ENCODE results near the gene TCF12. TPM values are rescaled to one million over a fixed set of nuclear protein-coding genes. Genes with fewer than 3 reads are reported as not detected.
"Not testable (repeated sequence)": the region's sequence is repeated elsewhere in the genome, so short reads cannot be mapped to it uniquely, and the experiment has no call there.

The TCF12 gene
- total RNA-seq, 2 experiments from 2014 or later = 63.7 to 64.6 TPM

DNA sequence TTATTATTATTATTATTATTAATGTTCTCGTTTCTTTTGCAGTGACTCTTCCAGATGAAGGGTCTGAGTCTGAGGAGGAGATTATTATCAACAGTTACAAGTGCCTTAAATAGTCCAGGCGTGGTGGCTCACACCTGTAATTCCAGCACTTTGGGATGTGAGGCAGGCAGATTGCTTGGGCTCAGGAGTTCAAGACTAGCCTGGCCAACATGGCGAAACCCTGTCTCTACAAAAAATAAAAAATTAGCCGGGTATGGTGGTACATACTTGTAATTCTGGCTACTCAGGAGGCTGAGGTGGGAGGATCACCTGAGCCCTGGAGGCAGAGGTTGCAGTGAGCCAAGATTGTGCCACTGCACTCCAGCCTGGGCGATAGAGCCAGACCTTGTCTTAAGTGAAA is 96.5 kb downstream of the TCF12 start:
- H3K4me1 Mint-ChIP-seq (ENCODE audit: low read depth) = peaks cover 31% of the 10 kb centered on the region

GRCh38 chr15:57015360-57015759 is 96.9 kb downstream of the TCF12 start:
- peaks cover 3% of the 10 kb centered on the region for H3K36me3 Mint-ChIP-seq
- H3K4me3 Mint-ChIP-seq = no peak overlapping the region
- no peak overlapping the region for H3K27ac Mint-ChIP-seq
- H3K27me3 Mint-ChIP-seq = no peaks in the 10 kb centered on the region
- POLR2A ChIA-PET = no interaction called here
- no peaks in the 10 kb centered on the region for H3K9me3 Mint-ChIP-seq
- no peak for DNase-seq
- intact Hi-C loops (cut with micrococcal nuclease) = loop anchor here (10.0 kb wide), 1 partner anchor 289 kb away; no protein-coding TSS in a partner anchor
- peaks cover 32% of the 10 kb centered on the region for H3K4me1 Mint-ChIP-seq (ENCODE audit: low read depth)
- CTCF ChIA-PET = no interaction called here

More for the DNA sequence above, 96.5 kb downstream of the TCF12 start:
- POLR2A ChIA-PET, H3K36me3 Mint-ChIP-seq, H3K27me3 Mint-ChIP-seq, CTCF ChIA-PET, H3K27ac Mint-ChIP-seq, DNase-seq, H3K9me3 Mint-ChIP-seq, H3K4me3 Mint-ChIP-seq: not testable (repeated sequence)
- intact Hi-C loops (cut with micrococcal nuclease) = loop anchor here (10.0 kb wide), 1 partner anchor 290 kb away; no protein-coding TSS in a partner anchor

- no peak for DNase-seq
- no peaks in the 10 kb centered on the region for H3K27me3 Mint-ChIP-seq
- H3K4me3 Mint-ChIP-seq = no peak overlapping the region
- no peaks in the 10 kb centered on the region for H3K9me3 Mint-ChIP-seq
- H3K36me3 Mint-ChIP-seq = peaks cover 4% of the 10 kb centered on the region
- ChIA-PET CTCF (no interaction called here), POLR2A (no interaction called here)
- peaks cover 27% of the 10 kb centered on the region for H3K4me1 Mint-ChIP-seq (ENCODE audit: low read depth)
- H3K27ac Mint-ChIP-seq = no peak overlapping the region
- intact Hi-C loops (cut with micrococcal nuclease) = loop anchor here (10.0 kb wide), 1 partner anchor 289 kb away; no protein-coding TSS in a partner anchor
Measured at GRCh38 chr15:57015897-57016296, 97.5 kb downstream of the TCF12 start.

- peaks cover 19% of the 10 kb centered on the region for H3K4me1 Mint-ChIP-seq (ENCODE audit: low read depth)
- H3K27ac Mint-ChIP-seq = no peak overlapping the region
- intact Hi-C loops (cut with micrococcal nuclease) = loop anchor here (10.0 kb wide), 1 partner anchor 288 kb away; no protein-coding TSS in a partner anchor
- H3K9me3 Mint-ChIP-seq = no peaks in the 10 kb centered on the region
- peaks cover 9% of the 10 kb centered on the region for H3K36me3 Mint-ChIP-seq
- no peaks in the 10 kb centered on the region for H3K27me3 Mint-ChIP-seq
- DNase-seq = no peak
- H3K4me3 Mint-ChIP-seq = no peak overlapping the region
- ChIA-PET POLR2A (no interaction called here), CTCF (no interaction called here)
Measured at GRCh38 chr15:57017024-57017423, 98.6 kb downstream of the TCF12 start.

DNA sequence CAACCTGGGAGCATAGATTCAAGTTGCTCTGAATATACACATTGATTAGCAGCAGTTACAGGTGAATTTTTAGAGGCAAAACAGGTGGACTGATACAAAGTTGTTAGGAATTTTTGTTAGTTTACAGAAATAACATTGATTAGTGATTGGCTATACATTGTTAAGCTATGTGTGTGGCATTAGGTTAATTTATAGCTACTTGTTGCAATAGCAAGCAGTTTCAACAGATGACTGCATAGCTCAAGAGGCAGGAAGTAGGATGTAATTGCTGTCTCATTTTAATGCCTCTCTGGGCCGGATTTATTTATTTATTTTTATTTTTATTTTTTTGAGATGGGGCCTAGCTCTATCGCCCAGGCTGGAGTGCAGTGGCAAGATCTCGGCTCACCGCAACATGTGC is 99.7 kb downstream of the TCF12 start:
- ChIA-PET CTCF (no interaction called here), POLR2A (no interaction called here)
- Mint-ChIP-seq H3K4me3 (no peak overlapping the region), H3K9me3 (no peaks in the 10 kb centered on the region), H3K27me3 (no peaks in the 10 kb centered on the region), H3K27ac (no peak overlapping the region), H3K4me1 (ENCODE audit: low read depth) (peaks cover 29% of the 10 kb centered on the region), H3K36me3 (peaks cover 9% of the 10 kb centered on the region)
- intact Hi-C loops (cut with micrococcal nuclease) = loop anchor here (10.0 kb wide), 1 partner anchor 287 kb away; no protein-coding TSS in a partner anchor
- no peak for DNase-seq

DNA sequence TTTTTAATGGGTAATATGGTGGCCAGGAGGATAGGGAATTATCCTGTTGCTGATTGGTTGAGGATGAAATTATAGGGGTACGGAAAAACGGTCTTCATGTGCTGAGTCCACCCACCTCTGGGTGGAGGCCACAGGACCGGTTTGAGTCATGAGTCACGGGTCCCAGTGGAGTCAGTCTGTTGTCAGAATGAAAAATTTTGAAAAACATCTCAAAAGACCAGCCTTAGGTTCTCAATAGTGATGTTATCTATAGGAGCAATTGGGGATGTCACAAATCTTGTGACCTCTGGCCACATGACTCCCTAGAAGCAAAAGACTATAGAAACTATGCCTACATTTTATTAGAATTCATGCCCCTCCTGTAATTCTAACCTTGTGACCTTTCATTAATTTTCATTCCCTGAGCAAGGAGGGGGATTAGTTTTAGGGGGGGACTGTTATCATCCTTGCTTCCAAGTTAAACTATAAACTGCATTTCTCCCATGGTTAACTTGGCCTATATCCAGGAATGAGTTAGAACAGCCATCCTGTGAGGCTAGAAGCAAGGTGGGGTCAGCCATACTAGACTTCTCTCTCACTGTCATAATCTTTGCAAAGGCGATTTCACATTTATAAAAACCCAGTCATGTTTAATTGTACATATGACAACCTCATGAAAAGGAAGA is 101.2 kb downstream of the TCF12 start:
- Mint-ChIP-seq H3K9me3 (no peaks in the 10 kb centered on the region), H3K4me1 (ENCODE audit: low read depth) (peaks cover 31% of the 10 kb centered on the region), H3K4me3 (no peak overlapping the region), H3K27ac (no peak overlapping the region), H3K27me3 (no peaks in the 10 kb centered on the region), H3K36me3 (peaks cover 6% of the 10 kb centered on the region)
- DNase-seq = no peak
- intact Hi-C loops (cut with micrococcal nuclease) = loop anchor here (10.0 kb wide), 1 partner anchor 285 kb away; no protein-coding TSS in a partner anchor
- CTCF ChIA-PET = no interaction called here
- POLR2A ChIA-PET = no interaction called here

- POLR2A ChIA-PET = no interaction called here
- CTCF ChIA-PET = no interaction called here
- H3K27ac Mint-ChIP-seq = no peak overlapping the region
- intact Hi-C loops (cut with micrococcal nuclease) = no loop called here
- DNase-seq = no peak
- peaks cover 26% of the 10 kb centered on the region for H3K4me1 Mint-ChIP-seq (ENCODE audit: low read depth)
- peaks cover 5% of the 10 kb centered on the region for H3K36me3 Mint-ChIP-seq
- H3K9me3 Mint-ChIP-seq = peaks cover 3% of the 10 kb centered on the region
- no peak overlapping the region for H3K4me3 Mint-ChIP-seq
- no peaks in the 10 kb centered on the region for H3K27me3 Mint-ChIP-seq
Measured at GRCh38 chr15:57025264-57025926, 107.0 kb downstream of the TCF12 start.

- Mint-ChIP-seq H3K4me3 (no peak overlapping the region), H3K27me3 (no peaks in the 10 kb centered on the region), H3K9me3 (peaks cover 3% of the 10 kb centered on the region), H3K27ac (no peak overlapping the region), H3K4me1 (ENCODE audit: low read depth) (peaks cover 31% of the 10 kb centered on the region), H3K36me3 (peaks cover 3% of the 10 kb centered on the region)
- ChIA-PET POLR2A (no interaction called here), CTCF (no interaction called here)
- intact Hi-C loops (cut with micrococcal nuclease) = no loop called here
- DNase-seq = no peak
Measured at GRCh38 chr15:57026016-57026592, 107.7 kb downstream of the TCF12 start.

GRCh38 chr15:57027596-57027995 is 109.2 kb downstream of the TCF12 start:
- H3K9me3 Mint-ChIP-seq = peaks cover 3% of the 10 kb centered on the region
- intact Hi-C loops (cut with micrococcal nuclease) = no loop called here
- H3K27me3 Mint-ChIP-seq = no peaks in the 10 kb centered on the region
- CTCF ChIA-PET = no interaction called here
- H3K36me3 Mint-ChIP-seq = no peaks in the 10 kb centered on the region
- DNase-seq = no peak
- no peak overlapping the region for H3K27ac Mint-ChIP-seq
- H3K4me1 Mint-ChIP-seq (ENCODE audit: low read depth) = peaks cover 37% of the 10 kb centered on the region
- POLR2A ChIA-PET = no interaction called here
- H3K4me3 Mint-ChIP-seq = no peak overlapping the region

DNA sequence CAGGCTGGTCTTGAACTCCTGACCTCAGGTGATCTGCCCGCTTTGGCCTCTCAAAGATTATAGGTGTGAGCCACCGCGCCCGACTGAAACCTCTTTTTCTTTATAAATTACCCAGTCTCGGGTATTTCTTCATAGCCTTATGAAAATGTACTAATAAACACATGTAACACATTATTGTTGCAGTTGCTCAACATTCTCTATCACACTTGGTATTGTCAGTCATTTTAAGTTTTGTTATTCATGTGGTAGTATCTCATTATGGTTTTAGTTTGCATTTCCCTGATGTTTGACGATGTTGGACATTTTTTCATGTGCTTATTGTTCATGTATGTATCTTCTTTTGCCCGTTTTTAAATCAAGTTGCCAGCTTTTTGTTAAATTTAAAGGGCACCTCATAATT is 109.7 kb downstream of the TCF12 start:
- Mint-ChIP-seq H3K4me3 (no peak overlapping the region), H3K9me3 (peaks cover 3% of the 10 kb centered on the region), H3K27ac (no peak overlapping the region), H3K27me3 (no peaks in the 10 kb centered on the region), H3K4me1 (ENCODE audit: low read depth) (peaks cover 35% of the 10 kb centered on the region), H3K36me3 (no peaks in the 10 kb centered on the region)
- POLR2A ChIA-PET = no interaction called here
- CTCF ChIA-PET = interaction anchor here (0.7 kb wide), 1 partner anchor 1253 kb away, joined by 4 read pairs; no protein-coding TSS in a partner anchor
- no peak for DNase-seq
- intact Hi-C loops (cut with micrococcal nuclease) = no loop called here

GRCh38 chr15:57030011-57030410 is 111.6 kb downstream of the TCF12 start:
- H3K4me1 Mint-ChIP-seq (ENCODE audit: low read depth) = peaks cover 32% of the 10 kb centered on the region
- POLR2A ChIA-PET = no interaction called here
- H3K4me3 Mint-ChIP-seq = no peak overlapping the region
- H3K27ac Mint-ChIP-seq = no peak overlapping the region
- no peak for DNase-seq
- peaks cover 3% of the 10 kb centered on the region for H3K9me3 Mint-ChIP-seq
- H3K36me3 Mint-ChIP-seq = no peaks in the 10 kb centered on the region
- intact Hi-C loops (cut with micrococcal nuclease) = no loop called here
- CTCF ChIA-PET = no interaction called here
- no peaks in the 10 kb centered on the region for H3K27me3 Mint-ChIP-seq

- DNase-seq = no peak
- ChIA-PET POLR2A (no interaction called here), CTCF (interaction anchor here (0.6 kb wide), 1 partner anchor 55 kb away, joined by 3 read pairs; no protein-coding TSS in a partner anchor)
- peaks cover 3% of the 10 kb centered on the region for H3K9me3 Mint-ChIP-seq
- no peaks in the 10 kb centered on the region for H3K27me3 Mint-ChIP-seq
- intact Hi-C loops (cut with micrococcal nuclease) = no loop called here
- no peak overlapping the region for H3K27ac Mint-ChIP-seq
- H3K4me1 Mint-ChIP-seq (ENCODE audit: low read depth) = peaks cover 38% of the 10 kb centered on the region
- no peaks in the 10 kb centered on the region for H3K36me3 Mint-ChIP-seq
- H3K4me3 Mint-ChIP-seq = no peak overlapping the region
Measured at GRCh38 chr15:57031082-57031481, 112.6 kb downstream of the TCF12 start.
